GM19455 (cell line): ENCODE results near the gene GRIA3.
"Not testable (repeated sequence)": the region's sequence is repeated elsewhere in the genome, so short reads cannot be mapped to it uniquely, and the experiment has no call there.

Experiments
- ATAC-seq: cut with Tn5 transposase; IDR thresholded peaks from one replicate; pipeline ENCODE4 v1.9.1; 2021; ENCODE audit not compliant: unreplicated experiment

GRIA3 gene

GRCh38 chrX:123337886-123338639 lies 154.0 kb downstream of the GRIA3 start:
- no peak for ATAC-seq

- no peak for ATAC-seq
These were observed 155.3 kb downstream of the GRIA3 start for GRCh38 chrX:123339221-123339905.

- no peak for ATAC-seq
These were observed 156.6 kb downstream of the GRIA3 start for GRCh38 chrX:123340696-123341095.

GRCh38 chrX:123348468-123348867 lies 164.4 kb downstream of the GRIA3 start:
- no peak for ATAC-seq

GRCh38 chrX:123350226-123350625 lies 166.1 kb downstream of the GRIA3 start:
- ATAC-seq, result no peak

DNA sequence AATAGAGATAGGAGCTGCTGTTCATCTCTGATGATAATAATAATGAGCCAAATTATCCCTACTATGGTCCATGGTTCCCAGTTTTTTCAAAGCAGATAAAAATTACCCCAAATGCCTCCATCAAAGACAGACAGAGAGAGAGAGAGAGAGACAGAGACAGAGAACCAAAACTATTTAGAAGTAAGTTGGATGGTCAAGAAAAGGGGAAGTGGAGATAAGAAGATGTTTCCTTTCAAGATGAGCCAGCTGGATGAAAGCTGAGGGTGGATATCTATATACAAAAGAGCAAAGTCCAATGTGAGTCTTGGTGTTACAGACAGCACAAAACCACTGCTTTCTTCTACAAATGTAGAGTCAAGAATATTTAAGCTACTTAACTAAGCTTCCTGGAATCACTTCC lies 173.9 kb downstream of the GRIA3 start:
- ATAC-seq, result peak; percentile 99

DNA sequence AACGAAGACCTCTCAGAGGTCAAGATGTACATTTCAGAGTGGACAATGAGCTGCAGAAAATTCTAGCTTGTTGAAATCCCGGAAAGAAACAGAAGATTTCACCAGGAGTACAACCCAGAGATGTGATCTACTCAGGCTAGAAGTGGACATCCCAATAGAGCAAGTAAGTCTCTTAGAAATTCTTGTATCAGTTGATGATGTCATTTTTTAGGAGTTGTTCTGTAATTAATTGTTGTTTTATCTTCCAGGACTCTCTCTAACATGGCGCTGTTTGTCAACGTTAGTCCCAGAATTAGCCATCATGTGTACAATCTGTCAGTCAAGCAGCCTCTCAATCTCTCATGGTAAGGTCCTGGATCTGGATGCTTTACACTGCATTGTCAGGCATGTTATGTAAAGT lies 174.4 kb downstream of the GRIA3 start:
- no peak for ATAC-seq

- ATAC-seq, result no peak
These were observed 177.3 kb downstream of the GRIA3 start for GRCh38 chrX:123361371-123361770.

GRCh38 chrX:123386196-123386595 lies 202.1 kb downstream of the GRIA3 start:
- ATAC-seq, result not testable (repeated sequence)

DNA sequence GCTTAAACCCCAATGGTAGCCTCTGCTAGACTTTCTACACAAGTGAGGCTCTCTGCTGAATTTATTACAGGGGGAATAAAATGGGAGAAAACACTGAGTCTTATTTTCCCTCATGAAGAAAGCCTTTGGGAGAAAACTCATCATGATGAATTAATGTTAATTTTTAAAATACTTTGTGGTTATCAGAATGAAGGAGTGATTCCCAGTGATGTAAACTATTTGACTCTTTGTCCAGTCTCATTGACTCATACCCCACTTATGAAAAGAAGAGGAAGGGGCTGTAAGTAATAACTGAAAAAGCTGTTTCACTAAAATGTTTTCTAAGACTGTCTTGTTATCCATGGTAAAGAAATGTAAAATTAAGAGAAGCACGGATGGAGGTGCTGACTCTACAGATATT lies 208.8 kb downstream of the GRIA3 start:
- no peak for ATAC-seq

DNA sequence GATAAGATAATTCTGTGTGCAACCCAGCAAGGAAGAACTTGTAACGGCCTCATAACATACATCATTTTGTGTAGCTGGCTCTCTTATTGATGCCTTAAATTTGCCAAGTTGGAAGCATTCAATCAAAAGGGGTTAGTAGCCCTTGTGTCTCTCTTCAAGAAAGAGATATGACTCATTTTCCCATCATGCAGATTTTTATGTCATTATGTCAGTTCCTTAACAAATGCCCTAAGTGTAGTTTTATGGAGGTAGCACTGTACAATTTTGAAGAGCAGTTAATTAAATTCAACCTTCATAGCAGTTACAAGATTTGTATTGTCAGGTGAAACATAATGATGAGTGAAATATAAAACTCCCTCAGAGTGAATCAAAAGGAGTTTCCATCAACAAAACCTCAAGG lies 215.6 kb downstream of the GRIA3 start:
- no peak for ATAC-seq

DNA sequence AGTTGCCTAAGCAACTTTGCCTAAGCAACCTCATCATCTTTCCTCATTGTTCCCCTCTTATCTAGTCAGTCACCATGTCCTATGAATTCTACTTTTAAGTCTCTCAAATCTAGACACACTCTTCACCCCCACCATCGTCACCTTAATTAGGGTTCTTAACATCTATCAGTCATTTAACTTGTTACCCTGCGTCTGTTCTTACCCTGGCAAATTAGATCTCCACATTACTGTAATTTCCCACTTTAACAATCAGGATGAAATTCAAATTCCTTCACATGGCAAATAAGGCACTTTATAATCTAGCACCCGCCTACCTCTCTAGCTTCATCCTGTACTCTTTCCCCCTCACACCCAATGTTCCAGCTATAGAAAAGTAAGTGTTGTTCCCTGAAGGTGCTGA lies 221.2 kb downstream of the GRIA3 start:
- ATAC-seq, result no peak

- ATAC-seq, result peak; percentile 42
These were observed 225.0 kb downstream of the GRIA3 start for GRCh38 chrX:123408821-123409737.

DNA sequence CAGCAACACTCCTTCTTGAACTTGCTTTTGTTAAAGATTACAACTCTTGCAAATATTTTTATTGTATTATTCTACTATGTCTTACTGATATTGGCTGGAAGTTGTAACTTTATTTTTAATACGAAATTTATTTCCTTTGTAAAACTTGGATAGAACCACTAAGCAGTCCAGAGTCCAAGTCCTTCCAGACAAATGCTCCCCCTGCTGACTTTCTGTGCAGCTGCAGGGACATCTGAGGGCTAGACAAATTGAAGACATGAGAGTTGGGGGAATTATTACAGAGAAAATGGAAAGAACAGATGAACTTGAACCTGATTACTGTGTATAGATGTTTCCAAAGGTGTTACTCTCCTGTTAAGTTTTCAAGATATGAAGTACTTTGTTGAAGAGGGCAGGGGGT lies 238.8 kb downstream of the GRIA3 start:
- ATAC-seq, result no peak

DNA sequence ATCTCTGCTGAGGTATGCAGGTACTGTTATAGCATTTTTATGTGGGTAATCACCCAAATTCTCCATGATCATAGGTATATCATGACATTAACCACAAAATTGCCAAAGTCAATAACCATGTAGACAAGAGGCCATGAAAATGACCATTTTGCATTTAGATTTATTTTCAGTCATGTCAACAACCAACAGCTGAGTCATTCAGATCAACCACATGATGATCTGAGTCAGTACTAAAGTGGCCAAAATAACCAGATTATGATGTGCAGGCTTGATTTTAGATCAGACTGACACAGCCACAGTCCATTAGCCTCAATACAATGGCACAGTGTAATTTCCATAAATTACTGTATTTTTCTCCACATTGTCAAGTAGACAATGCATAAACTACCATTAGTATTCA lies 240.5 kb downstream of the GRIA3 start:
- peak; percentile 96 for ATAC-seq

- ATAC-seq, result no peak
These were observed 241.4 kb downstream of the GRIA3 start for GRCh38 chrX:123425471-123425870.

DNA sequence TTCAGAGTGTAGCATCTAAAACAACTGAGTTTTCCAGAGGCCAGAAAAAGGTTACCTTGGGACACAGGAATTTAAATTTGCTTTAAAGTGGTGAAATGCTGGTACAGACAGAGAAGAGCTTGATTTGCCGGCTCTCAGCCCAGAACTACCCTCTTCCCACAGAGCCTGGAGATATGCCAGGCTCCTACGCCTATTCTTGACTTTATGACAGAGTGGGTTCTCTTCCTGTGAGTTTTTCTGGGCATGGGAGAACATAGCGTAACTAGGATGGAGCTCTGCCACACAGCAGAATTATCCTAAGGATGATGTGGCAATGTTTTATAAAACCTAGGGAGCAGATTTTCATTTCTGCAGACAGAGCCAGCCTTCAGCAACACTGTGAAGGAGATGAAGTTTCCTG lies 241.8 kb downstream of the GRIA3 start:
- no peak for ATAC-seq

DNA sequence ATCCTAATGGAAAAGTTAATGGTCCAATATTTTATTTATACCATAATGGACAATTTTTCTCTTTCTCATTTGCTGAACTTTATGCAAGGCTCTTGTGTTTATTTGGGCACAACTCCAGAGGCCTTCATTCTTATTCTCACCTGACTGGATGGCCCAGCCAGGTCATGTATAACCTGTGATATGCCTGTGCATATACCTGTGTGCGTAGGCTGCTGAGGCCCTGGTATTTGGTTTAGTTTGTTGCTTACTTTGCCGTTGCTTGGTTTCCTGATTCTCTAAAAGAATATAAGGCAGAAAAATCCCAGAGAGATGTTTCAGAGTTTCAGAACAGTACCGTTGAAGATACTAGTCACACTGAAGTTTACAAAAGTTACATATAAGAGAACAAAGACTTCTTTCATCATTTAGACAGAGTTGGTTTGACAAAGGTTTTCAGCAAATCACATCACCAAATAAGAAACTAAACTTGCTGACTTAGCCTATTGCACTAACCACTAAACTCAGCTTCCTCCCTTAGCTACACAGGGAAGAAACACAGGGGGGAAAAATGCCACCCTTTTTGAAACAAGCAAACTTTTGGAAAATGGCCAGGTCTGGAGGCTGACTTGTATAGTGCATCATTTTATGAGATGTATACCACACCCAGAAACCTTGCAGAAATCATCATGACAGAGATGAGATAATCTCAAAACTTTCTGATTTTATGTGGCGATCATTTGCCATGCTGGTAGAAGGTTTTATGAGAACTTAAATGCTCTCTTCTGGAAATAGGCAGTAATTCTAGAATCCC lies 248.5 kb downstream of the GRIA3 start:
- ATAC-seq, result no peak

DNA sequence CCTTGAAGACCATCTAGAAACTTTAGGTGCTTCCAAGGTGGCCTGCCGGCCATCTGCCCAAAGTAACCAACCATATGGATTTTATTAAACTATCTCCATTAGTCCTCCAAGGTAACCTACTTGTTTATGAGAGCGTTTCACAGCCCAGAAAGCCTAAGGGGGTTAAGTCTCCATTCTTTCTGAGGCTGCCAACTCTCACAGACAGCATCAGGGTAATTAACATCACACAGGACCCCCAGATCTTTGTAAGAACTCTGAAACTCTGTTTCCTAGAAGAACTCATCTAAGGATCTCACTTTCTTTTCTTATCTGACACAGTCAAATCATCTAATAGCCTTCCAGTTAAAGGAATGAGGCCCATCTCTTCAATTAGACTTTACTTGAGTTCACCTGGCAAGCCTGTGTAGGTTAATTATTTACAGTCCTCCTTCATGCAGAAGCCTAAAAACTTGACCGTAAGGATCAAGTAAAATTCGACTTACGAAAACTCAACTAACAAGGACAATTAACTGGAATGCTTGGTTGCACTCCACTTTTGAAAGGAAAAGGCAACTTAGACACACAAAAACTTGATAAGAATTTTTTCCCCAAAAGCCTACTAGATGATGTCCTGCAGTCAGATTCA lies 252.5 kb downstream of the GRIA3 start:
- ATAC-seq, result no peak

GRCh38 chrX:123439926-123440325 lies 255.8 kb downstream of the GRIA3 start:
- not testable (repeated sequence) for ATAC-seq
